Endometrial microvascular endothelial cells (primary cell): ENCODE results near the gene CACNA1B. TPM values are rescaled to one million over a fixed set of nuclear protein-coding genes. Genes with fewer than 3 reads are reported as not detected.

Experiments
- in situ Hi-C: cut with HindIII; loops from 2 replicates; pipeline ENCODE4 v1.10.0; 2017; ENCODE audit warnings: low sequenced_read_pairs, low pct_unique_long_range_greater_than_20kb; ENCODE audit errors: inconsistent ontology term
- total RNA-seq: library from RNA; depleted of rRNA; stranded (reverse); fragments of >200 nt; gene quantifications from one replicate; pipeline ENCODE4 v1.2.3, GENCODE V29; 2015; ENCODE audit errors: inconsistent ontology term

The CACNA1B gene
- total RNA-seq, 1 donor from 2014 or later, result not detected

DNA sequence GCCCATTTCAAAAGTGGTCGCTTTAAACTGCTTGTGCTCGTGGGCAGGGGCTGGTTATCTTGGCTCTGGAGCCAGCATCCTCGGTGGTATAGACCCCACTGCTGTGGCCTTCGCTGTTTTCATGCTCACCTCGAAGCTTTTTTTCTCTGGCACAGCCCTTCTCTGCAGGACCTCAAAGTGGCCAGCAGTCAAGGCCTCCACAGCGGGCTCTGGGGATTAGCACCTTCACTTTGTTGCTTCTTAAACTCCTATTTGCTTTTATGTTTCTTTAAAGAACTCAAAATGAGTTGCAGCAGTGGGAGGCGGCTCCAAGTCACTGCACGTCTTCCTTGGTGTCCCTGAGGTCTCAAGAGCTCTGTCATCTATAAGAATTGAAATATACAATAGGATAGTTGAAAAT, 165.1 kb downstream of the CACNA1B start:
- in situ Hi-C loops, result no loop called here

DNA sequence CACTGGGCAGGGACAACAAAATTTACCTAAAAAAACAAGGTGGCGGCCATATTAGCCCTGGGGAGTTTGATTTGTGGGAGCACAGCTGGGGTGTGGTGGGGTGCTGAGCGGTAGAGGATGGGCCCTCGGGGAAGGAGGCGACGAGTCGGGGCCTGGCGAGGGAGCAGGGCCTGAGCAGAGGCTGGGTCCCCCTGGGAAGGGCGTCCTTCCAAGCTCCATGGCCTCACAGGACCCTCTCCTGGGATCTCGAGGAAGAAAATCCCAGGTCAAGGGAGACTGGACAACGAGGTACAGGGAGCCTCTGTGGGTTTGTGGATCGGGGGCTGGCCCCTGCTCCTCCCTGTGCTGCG, 165.5 kb downstream of the CACNA1B start:
- in situ Hi-C loops, result no loop called here

DNA sequence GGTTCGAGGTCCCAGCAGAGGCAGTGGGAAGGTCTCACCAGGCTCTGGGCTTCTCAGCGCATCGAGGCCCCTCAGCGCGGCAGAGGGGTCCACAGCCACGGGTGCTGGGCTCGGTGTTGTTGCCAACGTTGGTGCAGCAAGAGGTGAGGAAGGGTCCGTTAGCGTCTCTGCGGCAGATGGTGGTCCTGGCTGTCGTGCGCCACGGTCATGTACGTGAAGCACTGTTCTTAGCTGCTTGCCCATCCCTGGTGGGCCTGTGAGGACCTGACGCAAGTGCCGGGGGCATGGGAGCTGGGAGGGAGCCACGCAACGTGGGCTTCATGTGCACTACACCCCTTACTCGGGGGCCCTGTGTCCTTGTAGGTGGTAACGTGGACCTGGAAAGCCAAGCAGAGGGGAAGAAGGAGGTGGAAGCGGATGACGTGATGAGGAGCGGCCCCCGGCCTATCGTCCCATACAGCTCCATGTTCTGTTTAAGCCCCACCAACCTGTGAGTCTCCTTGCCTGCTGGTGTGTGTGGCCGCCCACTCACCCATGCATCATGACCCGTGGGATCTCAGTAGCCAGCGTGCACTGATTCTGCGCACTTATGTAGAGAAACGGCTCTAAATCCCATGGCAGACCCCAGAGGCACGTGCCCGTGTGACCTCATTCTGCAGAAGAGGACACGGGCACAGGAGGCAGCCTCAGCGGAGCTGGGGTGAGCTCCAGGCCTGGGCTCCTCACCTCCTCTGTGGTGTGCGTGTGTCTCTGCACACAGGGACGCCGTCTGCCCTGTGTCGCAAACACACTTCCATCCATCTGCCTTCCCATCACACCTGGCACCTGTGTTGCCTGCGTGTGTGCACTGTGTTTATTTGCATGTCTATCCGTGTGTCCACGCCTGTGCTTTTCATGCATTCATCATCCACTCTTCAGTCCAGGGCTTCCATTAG, 166.1 kb downstream of the CACNA1B start:
- in situ Hi-C loops, result no loop called here

DNA sequence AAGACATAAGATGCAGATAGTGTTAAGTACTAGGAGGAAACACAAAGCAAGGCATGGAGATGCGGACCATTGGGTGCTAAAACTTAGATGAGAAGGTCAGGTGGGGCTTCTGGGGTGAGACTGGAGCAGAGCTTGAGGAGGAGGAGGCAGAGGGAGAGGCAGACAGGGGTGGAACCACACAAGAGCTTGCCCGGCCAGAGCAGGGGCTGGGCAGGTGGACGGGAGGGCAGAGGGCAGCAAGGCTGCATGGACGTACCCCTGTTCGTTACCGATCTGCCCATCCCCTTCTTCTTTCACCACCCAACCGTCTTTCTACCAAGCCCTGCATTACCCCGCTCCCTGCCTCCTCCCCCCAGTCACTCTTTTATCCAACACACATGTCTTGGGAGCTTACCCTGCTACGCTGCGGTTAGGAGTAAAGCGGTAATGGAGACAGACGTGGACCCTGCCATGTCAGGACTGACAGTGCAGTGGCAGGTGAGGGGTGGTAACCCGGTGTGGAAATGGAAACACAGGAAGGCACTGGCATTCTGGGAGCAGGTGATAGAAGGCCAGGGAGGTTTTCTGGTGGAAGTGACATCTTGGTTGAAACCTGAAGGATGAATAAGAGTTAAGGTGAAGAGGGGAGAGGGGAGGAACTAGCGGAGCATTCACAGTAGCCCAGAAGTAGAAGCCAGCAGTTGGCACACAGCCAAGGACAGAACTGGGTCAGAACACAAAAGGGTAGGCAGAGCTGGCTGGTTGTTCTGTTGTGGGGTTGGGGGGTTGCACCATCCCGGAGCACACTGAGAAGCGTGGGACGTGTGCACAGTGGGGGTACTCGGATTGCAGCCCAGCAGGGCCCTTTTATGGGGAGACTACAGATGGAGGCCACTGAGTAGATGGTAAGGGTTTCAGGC, 167.2 kb downstream of the CACNA1B start:
- in situ Hi-C loops, result no loop called here

DNA sequence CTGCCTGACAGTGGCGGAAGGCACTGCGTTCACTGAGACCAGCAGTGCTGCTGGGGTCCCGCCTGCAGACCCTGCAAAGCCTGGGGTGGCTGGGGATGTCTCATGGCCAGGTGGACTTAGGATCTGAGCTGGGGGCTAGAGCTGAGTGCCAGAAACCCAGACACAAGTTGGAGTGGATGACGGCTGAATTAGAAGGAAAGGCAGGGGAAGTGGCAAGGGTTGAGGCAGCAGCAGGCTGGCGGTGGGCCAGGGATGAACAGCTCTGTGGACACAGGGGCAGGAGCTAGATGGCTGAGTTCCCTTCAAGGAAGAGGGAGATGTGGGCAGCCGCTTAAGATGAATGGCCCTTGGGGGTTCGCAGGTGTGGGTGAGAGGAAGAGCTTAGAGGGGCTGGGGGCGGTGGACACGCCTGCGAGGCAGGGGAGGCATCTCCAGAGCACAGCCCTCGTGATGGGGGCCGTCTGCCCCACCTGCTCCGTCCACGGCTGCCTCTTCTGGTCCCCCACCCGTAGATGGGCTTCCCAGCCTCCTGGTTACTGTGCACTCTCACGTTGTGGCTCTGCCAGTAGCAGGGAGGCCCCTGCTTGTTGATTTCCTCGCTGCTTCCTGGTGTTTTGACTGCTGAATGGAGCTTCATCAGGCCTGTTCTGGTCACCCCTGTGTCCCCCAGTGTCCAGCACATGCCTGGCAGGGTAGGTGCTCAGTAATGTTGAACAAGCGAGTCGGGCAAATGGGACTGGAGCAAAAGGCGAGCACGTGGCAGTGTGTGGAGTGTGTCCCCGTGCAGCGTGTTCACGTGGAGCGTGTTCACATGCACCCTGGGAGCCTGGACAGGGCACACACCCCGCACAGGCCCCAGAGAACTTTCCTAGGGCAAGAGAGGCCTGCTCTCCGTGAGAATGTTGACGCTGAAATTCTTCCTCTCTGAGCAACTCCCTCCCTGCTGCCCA, 168.2 kb downstream of the CACNA1B start:
- in situ Hi-C loops, result no loop called here

DNA sequence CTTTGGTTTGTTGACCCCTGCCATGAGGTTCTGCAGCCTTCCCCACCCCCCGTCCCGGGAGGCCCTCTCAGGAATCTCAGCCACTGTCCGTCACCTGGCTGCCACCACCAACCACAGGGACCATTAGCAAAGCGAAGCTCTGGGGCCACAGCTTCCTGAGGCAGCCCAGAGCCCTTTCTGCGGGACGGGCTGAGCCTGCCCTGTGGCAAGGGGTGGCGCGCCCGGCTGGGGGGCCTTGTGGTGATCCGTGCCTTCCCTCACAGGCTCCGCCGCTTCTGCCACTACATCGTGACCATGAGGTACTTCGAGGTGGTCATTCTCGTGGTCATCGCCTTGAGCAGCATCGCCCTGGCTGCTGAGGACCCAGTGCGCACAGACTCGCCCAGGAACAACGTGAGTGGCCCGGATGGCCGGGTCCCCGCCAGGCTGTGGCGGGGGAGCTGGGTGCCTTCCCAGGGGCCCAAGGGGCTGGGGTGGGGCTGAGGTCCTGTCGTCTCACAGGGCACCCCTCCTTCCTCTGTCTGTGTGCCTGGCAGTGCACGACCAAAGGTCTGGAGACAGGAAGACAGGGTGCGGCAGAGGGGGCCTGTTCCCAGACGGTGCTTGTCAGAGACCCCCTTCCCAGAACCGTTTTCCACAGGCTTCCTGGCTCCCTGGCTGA, 169.2 kb downstream of the CACNA1B start:
- in situ Hi-C loops, result no loop called here

DNA sequence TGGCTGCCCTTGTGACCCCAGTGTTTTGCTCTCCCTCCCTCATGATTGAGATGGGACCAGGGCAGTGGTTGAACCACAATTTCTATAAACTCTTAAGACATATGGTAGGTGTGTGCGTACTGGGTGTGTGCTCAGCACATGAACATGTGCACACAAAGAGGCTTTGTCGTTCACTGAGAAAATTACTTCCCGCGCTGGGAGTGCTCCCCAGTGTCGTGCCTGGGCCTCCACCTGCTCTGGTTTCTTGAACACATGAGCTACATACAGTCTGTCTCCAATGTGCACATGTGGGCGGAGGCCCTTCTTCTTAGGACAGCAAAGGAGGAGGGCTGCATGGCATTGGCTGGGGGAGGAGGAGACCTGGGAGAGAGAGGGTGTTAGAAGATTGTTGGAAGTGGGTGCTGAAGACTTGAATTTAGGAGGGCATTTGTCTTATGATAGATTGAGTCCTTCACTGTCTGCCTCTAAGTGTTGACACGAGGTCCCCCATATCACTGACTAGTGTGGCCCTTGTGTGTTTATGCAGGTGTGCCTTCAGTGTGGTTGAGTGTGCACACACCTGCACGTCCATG, 170.0 kb downstream of the CACNA1B start:
- in situ Hi-C loops, result no loop called here

DNA sequence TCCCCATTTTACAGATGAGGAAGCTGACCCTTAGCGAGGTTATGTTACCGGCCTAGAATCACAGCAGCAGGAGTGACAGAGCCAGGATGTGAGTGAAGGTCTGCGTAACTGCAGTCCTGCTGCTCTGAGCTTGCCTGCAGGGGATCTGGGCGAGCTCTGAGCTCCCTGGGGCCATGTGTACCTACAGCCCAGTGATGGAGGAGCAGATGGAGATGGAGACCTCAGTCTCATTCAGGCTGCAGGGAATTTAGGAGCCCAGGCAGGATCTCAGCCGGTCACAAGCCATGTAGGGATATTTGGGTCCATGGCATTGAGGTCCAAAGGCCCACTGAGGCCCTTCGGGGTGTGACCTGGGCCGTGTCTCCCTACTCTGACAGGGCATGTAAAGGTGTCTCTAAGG, 170.6 kb downstream of the CACNA1B start:
- in situ Hi-C loops, result no loop called here

DNA sequence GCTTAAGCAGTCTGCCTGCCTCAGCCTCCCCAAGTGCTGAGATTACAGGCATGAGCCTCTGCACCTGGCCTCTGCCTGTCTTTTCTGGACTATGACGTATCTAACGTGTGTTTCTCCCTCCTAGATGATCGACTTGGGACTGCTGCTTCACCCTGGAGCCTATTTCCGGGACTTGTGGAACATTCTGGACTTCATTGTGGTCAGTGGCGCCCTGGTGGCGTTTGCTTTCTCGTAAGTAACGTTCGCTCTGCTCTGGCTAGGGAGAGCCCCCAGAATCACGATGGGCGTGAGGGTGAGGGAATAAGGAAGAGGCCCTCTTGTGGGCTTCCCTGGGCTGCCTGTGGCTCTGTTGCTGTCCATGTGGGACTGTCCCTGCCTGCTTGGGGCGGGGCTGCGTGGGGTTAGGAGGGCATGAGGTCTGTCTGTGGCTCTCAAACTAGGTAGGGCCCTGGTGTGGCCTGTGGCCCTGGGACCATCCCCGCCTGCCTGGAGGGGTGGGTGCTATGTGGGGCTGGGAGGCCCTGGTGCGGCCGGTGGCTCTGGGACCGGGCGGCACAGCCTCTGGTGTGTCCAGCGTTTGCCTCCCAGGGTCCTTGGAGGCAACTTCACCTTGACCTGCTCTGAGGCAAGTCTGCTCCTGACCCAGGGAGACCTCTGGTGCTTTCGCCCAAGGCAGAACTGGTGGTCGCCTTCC, 171.7 kb downstream of the CACNA1B start:
- in situ Hi-C loops, result no loop called here

DNA sequence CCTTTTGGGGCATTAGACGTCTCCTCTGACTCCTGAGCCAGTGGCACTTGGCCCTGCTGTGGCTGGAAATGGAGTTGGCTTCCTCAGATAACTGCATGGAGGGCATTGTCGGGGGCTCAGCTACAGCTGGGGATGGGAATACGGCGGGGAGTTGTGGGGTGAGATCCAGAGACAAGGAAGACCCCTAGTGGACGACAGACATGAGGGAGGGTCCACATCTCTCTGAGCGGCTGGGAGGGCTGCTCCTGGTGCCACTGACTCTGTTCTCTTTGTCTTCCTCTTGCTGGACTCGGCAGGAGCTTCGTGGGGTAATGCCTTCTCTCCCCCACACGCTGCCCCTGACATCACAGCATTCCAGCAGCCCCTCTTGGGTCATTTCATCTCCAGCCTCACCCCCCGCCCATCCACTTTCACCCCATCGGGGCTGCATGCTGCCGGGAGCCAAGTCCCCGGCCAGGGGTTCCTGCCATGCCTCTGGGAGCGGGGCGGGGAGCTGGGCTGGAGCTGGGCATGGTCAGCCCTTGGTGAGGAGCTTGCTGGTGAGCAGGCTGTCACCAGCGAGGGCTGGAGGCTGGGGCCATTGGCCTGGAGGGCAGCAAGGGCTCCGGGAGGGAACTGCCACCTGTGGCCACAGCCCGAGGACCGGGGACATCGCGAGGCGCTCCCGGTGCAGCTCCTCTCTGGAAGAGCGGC, 172.3 kb downstream of the CACNA1B start:
- in situ Hi-C loops, result no loop called here

DNA sequence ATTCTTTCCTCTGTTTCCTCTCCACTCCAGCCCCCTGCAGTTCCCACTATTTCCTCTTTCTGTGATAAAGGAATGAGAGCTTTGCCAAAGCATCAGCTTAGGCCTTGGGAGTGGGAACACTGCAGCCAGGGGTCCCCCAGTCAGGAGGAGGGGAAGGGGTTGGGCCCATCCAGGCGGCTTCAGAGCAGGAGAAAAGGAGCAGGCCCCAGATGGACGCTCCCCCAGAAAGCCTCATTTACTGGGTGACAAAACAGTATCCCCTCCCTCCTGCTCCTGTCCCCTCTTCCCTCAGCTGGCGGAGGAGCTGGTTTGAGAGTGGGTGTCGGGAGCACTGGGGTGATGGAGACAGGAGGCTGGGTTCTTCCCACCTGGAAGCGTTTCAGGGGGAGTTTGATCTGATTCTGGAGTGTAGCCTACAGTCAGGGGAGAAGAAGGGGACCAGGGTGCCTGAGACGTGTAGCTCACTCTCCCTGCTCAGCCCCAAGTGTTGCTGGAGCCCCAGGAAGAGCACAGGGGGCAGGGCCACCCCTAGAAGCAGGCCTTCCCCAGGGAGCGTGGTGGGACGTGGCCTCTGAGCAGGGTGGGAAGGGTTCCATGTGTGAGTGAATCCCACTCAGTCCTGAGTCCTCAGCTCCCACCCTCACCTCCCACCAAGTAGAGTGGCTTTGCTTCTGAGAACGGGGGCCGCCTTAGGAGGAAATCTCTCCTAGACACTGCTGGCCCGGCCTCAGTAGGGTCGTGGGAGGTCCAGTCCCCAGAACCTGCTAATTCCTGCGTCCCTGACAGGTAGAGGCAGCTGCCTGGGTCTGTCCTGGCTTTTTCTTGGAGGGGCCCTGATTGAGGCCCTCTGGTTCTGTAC, 173.1 kb downstream of the CACNA1B start:
- in situ Hi-C loops, result no loop called here

DNA sequence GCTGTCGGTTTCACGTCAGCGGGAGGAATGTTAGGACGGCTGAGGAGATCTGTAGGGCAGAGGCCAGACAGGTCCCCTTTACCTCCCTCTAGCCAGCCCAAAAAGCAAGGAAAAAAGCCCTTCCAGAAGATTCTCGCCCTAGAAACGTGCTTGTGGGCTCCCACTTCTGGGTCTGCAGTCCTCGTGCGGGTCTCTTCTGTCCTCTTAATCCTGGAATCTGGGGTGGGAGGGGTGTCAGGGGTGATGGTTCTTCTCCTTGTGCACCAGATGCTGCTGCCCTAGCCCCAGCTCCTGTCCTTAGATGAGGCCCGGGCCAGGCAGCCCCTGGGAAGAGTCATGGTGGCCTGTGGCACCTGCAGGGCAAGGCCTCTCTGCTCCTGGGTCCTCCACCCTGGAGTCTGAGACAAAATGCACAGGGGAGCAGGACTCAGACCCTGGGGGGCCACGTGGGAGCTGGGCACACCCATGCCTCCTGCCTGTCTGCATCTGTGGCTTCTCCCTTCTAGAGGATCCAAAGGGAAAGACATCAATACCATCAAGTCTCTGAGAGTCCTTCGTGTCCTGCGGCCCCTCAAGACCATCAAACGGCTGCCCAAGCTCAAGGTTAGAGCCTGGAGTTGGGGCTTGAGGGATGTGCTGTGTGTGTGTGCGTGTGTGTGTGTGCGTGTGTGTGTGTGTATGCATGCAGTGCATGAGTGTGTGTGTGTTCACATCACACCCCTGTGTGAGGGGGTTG, 174.2 kb downstream of the CACNA1B start:
- in situ Hi-C loops, result no loop called here

DNA sequence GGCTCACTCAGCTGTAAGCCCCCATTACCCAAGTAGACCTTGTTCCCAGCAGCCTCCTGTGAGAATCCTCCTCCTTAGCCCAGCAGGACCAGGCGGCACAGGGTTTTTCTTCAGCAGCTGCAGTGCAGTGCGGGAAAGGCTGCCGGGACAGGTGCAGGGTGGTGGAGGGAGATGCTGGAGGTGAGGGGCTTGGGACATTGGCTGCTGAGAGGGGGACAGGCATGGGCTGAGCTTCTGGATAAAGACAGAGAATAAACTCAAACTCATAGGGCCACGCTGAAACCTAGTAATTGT, 174.7 kb downstream of the CACNA1B start:
- in situ Hi-C loops, result no loop called here

DNA sequence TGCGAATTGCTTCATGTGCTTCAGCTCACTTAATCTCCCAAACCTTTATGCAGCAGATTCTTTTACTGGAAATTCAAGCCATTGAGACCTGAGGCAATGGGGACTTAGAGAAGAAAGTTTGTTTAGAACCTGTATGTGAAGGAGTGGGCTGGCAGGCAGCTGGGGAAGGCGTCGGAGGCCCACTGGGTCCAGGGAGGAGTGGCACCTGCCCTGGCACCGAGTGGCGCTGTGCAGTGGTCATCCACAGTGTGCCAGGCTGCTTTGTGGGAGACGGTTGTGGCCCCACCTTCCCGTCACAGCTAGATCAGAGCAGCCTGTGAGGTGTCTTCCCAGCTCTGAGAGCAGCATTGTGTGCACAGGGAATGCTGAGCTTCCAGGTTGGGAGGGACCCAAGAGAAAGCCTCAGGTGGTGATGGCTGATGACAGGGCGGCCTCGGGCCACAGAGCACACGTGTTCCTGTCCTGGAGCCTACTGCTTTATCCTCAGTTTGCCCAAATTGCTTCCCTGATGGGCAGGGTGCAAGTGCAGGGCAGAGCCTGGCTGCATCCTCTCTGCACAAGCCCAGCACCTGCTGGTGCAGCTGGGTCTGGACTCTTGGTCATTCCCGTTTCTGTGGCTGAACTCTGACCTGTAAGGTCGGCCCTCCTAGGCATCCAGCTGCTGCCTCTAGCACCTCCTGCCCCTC, 175.2 kb downstream of the CACNA1B start:
- in situ Hi-C loops, result no loop called here

DNA sequence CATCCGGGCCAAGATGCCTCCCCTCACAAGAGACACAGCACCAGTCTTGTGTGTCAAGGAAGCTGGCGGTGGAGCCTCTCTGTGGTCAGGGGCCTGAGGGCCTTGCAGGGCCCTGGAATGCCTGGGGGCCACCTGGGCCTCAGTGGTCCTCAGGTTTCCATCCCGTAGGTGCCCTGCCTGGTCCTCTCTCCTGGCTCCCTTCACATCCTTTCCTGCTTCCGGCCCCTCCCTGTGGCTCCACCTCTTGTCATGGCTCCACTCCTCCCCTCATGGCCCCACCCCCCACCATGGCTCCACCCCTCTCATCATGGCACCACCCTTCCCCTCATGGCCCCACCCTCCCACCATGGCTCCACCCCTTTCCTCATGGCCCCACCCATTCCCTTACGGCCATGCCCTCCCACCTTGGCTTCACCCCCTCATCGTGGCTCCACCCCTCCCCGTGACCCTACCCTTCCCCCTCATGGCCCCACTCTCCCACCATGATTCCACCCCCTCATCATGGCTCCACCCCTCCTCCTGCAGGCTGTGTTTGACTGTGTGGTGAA, 175.8 kb downstream of the CACNA1B start:
- in situ Hi-C loops, result no loop called here
